Ovary (tissue), 3 donors: ENCODE measurements around the gene AP3S2.
"Not testable (repeated sequence)": the region's sequence is repeated elsewhere in the genome, so short reads cannot be mapped to it uniquely, and the experiment has no call there.

Experiments used
- POLR2A ChIP-seq: fragments of 450-650 bp; IDR thresholded peaks from one replicate; pipeline ENCODE4 v1.6.1; 2017; ENCODE audit warnings: antibody characterized with exemption, mild to moderate bottlenecking, moderate library complexity
- TF ChIP-seq, protein P1 (sequence below), 3 donors: fragments of 450-650 bp in 2 of 3; fragments of 200-600 bp in 1 of 3; IDR thresholded peaks; one replicate each; pipeline versions ENCODE4 v1.5.1 to v1.8.0; 2016 to 2022; ENCODE audit warnings: antibody characterized with exemption in 3 of 3, mild to moderate bottlenecking in 1 of 3
- donor health status: DM: no; HTN: no; CAD: no.

DNA sequence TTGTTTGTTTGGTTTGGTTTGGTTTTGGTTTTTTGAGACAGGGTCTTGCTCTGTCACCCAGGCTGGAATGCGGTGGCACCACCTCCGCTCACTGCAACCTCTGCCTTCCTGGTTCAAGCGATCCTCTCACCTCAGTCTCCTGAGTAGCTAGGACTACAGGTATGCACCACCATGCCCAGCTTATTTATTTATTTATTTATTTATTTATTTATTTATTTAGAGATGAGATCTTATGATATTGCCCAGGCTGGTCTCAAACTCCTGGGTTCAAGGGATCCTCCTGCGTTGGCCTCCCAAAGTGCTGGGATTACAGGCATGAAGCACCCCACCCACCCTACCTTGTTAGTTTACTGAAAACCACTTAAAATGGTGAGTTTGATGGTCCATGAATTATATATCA is 105.2 kb downstream of the AP3S2 start:
- TF ChIP-seq, protein P1, sequence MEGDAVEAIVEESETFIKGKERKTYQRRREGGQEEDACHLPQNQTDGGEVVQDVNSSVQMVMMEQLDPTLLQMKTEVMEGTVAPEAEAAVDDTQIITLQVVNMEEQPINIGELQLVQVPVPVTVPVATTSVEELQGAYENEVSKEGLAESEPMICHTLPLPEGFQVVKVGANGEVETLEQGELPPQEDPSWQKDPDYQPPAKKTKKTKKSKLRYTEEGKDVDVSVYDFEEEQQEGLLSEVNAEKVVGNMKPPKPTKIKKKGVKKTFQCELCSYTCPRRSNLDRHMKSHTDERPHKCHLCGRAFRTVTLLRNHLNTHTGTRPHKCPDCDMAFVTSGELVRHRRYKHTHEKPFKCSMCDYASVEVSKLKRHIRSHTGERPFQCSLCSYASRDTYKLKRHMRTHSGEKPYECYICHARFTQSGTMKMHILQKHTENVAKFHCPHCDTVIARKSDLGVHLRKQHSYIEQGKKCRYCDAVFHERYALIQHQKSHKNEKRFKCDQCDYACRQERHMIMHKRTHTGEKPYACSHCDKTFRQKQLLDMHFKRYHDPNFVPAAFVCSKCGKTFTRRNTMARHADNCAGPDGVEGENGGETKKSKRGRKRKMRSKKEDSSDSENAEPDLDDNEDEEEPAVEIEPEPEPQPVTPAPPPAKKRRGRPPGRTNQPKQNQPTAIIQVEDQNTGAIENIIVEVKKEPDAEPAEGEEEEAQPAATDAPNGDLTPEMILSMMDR (IDR thresholded peaks at IDR 0.05) = not testable (repeated sequence)
- TF ChIP-seq POLR2A = not testable (repeated sequence)
